NCI-H2107 (cell line): ENCODE results near the gene SNURF.
"Not testable (repeated sequence)": the region's sequence is repeated elsewhere in the genome, so short reads cannot be mapped to it uniquely, and the experiment has no call there.

Source experiments
- DNase-seq: peaks from one replicate; lab custom pipeline; 2025; lab: John Stamatoyannopoulos, UW

The SNURF gene, protein sequence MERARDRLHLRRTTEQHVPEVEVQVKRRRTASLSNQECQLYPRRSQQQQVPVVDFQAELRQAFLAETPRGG

DNA sequence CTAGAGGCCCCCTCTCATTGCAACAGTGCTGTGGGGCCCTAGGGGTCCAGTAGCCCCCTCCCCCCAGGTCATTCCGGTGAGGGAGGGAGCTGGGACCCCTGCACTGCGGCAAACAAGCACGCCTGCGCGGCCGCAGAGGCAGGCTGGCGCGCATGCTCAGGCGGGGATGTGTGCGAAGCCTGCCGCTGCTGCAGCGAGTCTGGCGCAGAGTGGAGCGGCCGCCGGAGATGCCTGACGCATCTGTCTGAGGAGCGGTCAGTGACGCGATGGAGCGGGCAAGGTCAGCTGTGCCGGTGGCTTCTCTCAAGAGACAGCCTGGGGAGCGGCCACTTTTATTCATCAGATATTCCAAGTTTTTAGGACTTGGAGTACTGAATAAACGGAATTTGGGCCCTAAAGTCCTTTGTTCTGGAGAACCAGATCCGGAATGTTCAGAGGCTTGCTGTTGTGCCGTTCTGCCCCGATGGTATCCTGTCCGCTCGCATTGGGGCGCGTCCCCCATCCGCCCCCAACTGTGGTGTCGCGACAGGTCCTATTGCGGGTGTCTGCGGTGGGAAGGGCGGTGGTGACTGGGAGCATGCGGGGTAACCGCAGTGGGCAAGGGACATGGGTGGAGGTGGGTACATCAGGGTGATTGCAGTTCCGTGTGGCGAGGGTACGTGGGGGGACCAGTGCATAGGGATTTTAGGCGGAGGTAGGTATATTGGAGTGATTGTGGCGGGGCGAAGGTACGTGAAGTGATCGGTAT is at the start of gene SNURF, which contains the start of gene SNRPN:
Gene SNURF, plus strand, starts transcription at position 205 of the 748 bp plus-strand sequence. Its CDS starts 62 bp downstream, at position 267.
Gene SNRPN, plus strand, starts transcription at position 205 of the 748 bp plus-strand sequence. CDS start 19,467 bp downstream, outside the sequence.
- DNase-seq = peak; percentile 18

DNA sequence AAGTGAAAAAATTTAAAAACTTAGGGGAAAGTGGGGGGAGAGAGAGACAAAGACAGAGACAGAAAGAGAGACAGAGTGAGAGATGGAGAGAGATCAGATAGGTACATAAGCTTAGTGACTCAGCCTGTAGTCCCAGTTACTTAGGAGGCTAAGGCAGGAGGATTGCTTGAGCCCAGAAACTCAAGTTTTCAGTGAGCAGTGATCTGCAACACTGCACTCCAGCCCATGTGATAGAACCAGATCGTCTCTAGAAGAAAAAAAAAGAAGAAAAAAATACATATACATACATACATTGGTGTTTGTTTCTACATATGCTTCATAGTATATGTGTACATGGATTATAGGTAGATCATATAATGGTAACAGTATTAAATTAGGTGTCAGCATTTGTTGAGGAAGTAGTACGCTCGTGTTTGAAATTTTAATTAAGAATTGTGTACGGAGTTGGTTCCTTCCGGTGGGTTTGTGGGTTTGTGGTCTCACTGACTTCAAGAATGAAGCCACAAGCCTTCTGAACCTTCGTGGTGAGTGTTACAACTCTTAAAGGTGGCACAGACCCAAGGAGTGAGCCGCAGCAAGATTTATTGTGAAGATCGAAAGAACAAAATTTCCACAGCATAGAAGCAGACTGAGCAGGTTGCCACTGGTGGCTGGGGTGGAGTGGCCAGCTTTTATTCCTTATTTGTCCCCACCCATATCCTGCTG is 38.3 kb upstream of the SNURF start:
- DNase-seq = no peak

DNA sequence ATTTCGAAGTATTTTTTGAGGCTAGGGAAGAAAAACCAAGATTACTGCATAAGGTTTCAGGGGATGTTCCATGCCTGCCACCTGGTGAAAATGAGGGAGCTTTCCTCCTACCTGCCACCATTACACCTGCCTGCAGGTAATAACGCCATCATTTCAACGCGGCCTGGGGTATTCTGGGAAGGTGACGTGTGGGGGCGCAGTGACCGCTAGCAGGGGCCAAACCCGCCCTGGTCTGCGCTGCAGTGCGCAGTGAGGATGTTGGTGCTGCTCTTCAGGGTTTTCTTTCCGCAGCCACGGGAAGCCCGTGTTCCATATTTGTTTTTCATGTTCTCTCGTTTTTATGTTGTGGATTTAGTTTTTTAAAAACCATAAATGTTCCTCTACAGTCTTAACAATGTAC is 37.4 kb upstream of the SNURF start:
- DNase-seq = no peak

DNA sequence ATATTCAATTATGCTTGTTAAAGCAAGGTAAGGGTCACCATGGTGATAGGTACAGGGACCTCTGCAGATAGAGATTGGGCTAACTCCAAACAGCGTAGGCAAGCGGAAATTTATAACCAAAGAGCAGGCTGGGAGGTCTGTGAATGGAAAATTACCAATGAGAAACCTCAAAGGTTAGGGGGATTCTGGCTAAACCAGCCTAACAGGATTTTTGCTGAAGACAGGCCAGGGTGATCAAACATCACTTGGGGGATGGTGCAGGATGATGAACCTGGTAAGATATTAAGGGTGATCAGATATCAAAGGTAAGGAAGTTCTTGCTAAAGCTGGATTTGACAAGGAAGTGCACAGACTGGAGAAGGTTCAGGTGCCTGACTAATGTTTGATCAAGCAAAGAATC is 35.3 kb upstream of the SNURF start:
- no peak for DNase-seq

DNA sequence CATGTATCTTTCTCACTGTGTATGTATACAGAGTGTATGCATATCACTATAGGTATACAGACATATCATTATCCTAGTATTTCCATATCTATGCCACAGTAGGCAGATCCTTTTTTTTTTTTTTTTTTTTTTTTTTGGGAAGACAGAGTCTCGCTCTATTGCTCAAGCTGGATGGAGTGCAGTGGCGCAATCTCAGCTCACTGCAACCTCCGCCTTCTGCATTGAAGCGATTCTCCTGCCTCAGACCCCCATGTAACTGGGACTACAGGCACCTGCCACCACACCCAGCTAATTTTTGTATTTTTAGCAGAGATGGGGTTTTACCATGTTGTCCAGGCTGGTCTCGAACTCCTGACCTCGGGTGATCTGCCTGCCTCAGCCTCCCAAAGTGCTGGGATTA is 32.0 kb upstream of the SNURF start:
- DNase-seq = not testable (repeated sequence)

DNA sequence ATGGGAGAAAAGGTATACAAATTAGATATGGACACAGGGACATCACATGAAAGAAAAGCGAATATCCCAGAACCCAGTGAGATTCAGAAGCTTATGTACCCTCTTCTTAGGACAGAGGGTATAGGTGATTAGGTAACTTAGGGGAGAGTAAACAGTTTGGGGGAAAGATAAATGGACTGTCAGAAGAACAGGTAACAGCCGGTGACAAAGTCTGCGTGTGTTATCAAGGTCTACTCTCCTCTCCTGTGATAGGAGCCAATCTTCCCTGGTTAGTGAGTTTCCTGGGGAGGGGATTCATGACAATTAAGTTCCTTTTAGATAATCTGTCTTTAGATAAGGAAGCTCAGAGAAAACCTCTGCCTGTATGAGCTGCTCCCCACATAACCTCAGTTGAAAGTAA is 30.6 kb upstream of the SNURF start:
- DNase-seq = no peak

DNA sequence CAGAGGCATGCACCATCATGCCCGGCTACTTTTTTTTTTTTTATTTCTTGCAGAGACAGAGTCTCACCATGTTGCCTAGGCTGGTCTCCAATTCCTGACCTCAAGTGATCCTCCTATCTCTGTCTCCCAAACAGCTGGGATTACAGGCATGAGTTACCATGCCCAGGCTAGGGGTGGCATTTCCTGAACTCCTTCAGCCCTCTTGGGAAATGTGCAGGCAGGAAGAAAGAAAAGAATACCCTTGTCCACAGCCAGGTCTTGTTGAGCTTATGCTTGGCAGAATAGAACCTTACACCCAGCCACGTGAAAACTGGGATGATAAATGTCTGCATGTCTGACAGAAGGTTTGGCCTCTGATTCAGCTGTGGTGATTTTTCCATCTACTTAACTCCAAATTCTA is 30.2 kb upstream of the SNURF start:
- DNase-seq = no peak

DNA sequence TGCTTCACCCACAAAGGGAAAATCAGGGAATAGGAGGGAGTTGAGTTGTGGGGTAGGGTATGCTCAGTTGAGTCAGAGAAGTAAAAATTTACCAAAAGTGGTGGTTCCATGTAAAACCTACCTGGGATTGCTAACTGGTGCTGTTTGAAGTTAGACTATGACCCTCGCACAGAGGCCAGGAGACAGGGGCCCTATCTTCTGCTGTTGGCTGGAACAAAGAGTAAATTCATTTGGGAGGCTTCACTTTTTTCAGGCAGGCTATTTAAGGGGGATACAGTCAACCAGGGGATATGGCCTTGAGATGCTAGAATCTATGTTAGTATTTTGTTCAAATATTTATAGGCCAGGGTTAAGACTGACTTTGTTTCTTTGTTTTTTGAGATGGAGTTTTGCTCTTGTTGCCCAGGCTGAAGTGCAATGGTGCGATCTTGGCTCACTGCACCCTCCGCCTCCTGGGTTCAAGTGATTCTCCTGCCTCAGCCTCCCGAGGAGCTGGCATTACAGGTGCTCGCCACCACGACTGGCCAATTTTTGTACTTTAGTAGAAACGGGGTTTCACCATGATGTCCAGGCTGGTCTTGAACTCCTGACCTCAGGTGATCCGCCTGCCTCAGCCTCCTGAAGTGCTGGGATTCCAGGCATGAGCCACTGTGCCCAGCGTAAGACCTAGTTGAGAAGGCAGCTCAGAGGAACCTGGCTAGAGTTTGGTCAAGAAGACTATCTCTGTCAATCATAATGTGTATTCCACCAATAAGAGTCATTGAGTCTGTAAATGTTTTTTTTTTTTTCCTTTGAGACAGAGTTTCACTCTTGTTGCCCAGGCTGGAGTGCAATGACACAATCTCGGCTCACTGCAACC is 22.7 kb upstream of the SNURF start:
- not testable (repeated sequence) for DNase-seq

DNA sequence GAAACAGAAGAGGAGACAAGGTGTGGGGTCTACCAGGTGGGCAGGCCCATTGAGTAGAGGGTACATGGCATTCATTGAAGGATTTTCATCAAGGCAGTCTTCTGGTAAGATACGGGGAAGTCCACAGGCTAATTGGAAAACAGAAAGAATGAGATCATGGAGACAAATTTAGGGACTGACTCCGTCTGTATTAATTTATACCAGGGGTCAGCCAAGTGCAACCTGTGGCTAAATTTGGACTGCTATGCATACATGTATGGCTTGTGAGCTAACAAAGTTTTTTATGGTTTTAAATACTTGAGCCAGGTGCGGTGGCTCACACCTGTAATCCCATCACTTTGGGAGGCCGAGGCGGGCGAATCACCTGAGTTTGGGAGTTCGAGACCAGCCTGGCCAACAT is 21.1 kb upstream of the SNURF start:
- no peak for DNase-seq

DNA sequence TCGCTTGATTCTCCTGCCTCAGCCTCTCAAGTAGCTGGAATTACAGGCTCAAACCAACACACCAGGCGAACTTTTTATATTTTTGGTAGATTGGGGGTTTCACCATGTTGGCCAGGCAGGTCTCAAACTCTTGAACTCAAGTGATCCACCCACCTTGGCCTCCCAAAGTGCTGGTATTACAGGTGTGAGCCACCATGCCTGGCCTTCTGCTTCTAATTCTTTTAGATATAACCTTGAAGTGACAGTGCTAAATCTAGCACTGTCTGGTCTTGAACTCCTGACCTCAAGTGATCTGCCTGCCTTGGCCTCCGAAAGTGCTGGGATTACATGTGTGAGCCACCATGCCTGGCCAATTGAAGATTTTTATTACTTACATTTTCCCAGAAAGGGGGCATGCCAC is 16.6 kb upstream of the SNURF start:
- not testable (repeated sequence) for DNase-seq

DNA sequence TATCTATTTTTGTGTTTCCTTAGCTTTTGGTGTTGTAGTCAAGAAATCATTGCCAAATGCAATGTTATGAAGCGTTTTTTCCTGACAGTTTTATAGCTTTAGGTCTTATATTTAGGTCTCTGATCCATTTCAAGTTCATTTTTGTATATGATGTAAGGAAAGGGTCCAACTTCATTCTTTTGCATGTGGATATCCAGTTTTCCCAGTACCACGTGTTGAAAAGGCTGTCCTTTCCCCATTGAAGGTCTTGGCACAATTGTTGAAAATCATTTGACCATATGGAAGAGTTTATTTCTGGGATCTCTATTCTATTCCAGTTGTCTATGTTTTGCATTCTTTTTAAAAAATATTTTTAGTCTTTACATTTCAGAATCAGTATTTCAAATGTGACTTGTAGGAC is 14.6 kb upstream of the SNURF start:
- no peak for DNase-seq

DNA sequence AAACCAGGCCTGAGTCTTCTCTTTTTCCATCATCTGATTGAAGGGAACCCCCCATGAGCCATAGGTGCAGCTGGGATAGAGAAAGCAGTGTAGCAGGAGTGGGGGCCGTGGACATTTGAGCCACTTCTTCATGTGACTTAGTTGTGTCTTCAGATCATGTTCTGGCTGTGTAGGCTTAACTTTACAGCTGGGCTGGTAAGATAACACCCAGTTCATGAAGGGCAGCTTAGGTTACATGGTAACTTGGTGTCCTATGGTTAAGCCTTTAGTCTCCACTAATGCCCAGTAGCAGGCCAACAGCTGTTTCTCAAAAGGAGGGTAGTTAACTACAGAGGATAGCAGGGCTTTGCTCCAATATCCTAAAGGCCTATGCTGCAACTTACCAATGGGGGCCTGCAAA is 11.4 kb upstream of the SNURF start:
- DNase-seq = no peak

DNA sequence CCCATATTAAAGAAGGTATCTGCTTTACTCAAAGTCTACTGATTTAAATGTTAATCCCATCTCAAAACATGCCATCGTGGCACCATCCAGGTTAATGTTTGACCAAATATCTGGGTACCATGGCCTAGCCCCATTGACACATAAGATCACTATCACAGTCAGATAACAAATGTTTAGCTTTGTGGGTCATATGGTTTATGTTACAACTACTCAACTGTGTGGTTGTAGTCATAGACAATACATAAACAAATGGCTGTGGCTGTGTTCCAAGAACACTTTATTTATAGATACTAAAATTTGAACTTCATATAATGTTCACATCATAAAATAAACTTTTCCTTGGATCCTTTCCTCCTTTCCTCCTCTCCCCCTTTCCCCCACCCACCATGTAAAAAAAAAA is 9.8 kb upstream of the SNURF start:
- no peak for DNase-seq

DNA sequence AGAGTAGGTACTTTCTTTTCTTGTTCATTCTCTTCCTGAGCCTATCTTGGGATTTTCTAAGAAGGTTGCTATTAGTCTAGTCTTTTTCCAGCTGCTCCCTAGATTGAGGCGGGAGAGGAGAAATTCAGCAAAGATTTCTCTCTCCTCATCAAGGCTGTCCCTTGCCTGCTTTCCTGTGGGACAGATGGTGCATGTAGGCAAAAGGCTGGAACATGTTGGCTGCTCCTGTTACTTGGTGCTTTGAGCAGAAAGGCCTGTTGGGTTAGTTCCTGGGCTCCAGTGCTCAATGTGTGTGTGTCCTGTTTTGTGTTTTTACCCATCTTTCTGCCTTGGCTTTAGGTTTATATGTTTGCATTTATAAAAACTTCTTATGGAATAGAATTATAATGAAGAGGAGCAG is 9.1 kb upstream of the SNURF start:
- DNase-seq = no peak

DNA sequence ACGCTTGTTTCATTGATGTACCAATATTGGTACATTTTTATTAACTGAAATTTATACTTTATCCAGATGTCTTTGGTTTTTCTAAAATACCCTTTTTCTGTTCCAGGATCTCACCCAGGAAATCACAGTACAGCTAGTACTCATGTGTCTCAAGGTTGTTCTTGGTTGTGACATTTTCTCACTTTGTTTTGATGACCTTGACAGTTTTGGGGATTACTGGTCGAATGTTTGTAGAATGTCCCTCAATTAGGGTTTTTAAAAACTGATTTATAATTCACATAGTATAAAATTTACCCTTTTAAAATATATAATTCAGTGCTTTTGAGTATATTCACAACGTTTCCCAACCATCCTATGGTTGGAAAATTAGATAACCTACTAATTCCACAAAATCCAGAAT is 6.3 kb upstream of the SNURF start:
- DNase-seq = no peak

DNA sequence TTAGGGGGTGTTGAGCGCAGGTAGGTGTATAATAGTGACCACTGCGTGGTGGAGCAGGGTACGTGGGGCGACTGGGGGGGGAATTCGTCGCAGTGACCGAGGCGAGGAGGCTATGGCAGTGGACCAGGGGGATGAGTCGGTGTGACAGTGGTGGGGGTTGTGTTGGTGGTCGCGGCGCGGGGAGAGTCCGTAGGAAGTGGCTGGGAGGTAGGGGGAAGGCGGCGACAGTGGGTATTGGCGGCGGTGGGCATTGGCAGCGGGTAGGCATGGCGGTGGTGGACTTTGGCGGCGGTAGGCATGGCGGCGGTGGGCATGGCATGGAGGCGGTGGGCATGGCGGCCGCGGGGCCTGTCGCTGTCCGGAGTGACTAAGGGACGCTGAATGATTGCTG is 739 bp downstream of the SNURF start:
- DNase-seq = no peak

DNA sequence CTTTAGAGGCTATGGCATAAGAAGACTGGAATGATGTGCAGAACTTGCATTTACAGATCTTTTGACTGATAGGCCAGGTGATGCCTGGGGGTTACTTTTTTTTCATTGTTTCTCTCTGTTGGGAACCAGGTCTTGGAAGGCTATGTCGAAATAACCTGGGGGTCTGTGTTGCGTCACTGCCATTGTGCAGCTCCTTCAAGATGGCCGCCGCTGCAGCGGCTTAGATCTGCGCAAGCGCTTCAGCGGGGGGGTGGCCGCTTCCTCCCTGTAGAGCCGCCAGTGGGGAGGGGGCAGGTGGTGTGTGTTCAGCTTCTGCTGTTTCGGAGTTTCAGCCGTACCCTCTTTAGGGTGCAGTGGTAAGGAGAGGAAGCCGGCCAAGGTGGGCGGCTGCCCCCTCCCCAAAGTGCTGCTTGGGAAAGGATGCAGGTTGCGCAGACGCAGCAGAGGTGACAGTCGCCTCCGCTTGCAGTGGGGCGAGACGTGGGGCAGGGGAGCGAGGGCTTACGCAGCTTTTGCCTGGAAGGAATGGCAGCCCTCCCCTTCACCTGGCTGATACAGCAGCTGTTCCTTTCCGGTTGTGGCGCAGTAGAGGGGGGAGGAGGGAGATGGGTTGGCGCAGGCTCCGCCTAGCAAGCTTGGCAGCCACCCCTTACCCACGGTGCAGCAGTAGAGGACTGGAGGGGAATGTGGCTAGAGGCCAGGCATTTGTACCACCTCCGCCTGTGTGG is 1.5 kb downstream of the SNURF start:
- peak; percentile 67 for DNase-seq

DNA sequence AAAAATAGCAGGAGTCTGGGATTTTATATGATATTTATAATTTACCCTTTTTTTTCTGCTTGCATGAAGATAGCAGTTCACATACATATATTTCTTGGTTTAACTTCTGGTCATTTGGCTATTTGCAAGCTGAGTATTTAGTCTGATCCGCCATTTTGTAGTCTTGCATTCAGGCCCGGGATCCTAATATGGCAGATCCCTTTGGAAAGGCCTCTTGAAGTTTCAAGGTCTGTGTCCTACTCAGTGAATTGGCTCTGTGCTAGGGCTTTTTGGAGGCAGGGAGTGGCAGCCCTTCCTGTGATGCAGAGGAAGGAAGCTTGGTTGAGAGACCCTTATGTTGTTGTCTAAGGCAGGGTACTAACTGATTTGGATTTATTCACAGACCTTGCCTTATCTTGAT is 2.9 kb downstream of the SNURF start:
- no peak for DNase-seq

DNA sequence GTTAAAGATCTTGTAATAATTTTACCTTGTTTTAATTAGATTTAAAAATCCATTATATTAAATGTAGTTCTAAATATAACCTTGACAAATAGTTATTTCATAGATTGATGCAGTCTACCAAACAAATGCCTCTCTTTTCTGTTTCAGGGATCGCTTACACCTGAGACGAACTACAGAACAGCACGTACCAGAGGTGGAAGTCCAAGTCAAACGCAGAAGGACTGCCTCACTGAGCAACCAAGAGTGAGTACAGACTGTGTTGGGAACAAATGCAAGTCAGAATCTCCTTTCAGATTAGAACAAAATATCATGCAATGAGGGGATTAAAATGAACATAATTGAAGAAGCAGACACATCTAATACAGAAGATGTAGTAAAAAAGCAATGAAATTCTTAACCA is 7.2 kb downstream of the SNURF start:
- no peak for DNase-seq

DNA sequence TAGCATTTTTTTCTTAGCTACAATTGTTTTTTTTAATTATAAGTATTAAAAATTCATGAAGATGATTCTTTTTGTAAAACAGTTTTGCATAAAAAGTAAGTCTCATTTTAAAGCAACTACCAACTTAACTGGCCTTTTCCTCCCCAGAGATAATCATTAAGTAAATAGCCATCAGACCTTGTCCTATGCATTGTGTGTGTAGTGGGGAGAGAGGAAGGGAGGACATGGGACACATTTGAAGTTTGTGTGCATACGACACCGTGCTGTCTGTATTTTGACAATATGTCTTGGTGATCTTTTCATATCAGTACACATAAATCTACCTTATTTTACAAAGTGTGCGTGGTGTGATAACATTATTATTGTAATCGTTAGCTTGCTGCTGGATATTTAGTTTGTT is 8.1 kb downstream of the SNURF start:
- DNase-seq = no peak

DNA sequence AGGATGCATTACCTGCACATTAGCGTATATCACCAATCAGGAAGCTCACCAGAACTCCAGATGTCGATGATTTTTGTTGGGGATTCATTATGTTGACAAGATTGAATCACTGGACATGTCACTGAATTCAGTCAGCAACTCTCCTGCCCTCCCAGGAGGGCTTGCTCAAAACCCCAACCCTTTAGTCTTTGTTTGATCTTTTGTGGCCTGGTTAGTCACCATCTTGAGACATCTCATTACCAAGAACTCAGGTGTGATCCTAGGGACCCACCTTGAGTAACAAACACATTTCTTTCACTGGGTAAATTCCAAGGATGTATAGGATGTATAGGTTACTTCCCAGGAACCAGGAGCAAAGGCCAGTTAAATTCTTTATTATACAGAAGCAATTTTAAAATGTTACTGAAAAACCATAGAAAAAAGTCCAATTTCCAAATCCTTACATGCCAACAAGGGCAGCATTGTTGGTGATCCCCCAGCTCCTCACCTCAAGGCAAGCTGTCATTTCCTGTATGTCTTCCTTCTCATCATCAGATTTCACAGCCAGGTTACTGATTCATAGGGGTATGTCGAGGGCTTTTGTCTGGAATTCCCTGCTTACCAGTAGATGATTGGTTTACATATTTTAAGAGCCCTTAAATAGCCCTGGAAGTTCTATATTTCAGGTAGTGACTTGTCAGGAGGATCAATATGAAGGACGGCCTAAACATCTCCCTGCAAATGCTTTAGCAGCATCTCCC is 11.7 kb downstream of the SNURF start:
- no peak for DNase-seq
